ENCODE results near the gene XIRP1.

XIRP1 gene

GRCh38 chr3:39168156-39168780, 24.1 kb downstream of the XIRP1 start:
- Histone ChIP-seq H3K9me3 (ENCODE audit: control insufficient read depth in 5 of 5, low read length in 5 of 5) (no peaks in the 10 kb centered on the region), H3K27ac (ENCODE audit: low read depth, low read length) (no peak overlapping the region), H3K4me1 (ENCODE audit: control insufficient read depth in 5 of 5, insufficient read depth in 5 of 5, low read length in 5 of 5) (peaks cover 3 to 23% (median 16%) of the 10 kb centered on the region in 5 donors), H3K36me3 (ENCODE audit: control insufficient read depth in 5 of 5, insufficient read depth in 5 of 5, low read length in 5 of 5) (no peaks in the 10 kb centered on the region), H3K9ac (ENCODE audit: low read length in 5 of 5) (no peak overlapping the region), H3K27me3 (ENCODE audit: control insufficient read depth in 5 of 5, insufficient read depth in 4 of 5, low read length in 5 of 5) (no peaks in the 10 kb centered on the region), H3K4me3 (ENCODE audit: low read depth in 1 of 5, low read length in 5 of 5) (no peak overlapping the region)

GRCh38 chr3:39166932-39167532, 25.4 kb downstream of the XIRP1 start:
- Histone ChIP-seq H3K9ac (ENCODE audit: low read length in 5 of 5) (no peak overlapping the region), H3K9me3 (ENCODE audit: control insufficient read depth in 5 of 5, low read length in 5 of 5) (no peaks in the 10 kb centered on the region), H3K4me1 (ENCODE audit: control insufficient read depth in 5 of 5, insufficient read depth in 5 of 5, low read length in 5 of 5) (peaks cover 3 to 23% (median 16%) of the 10 kb centered on the region in 5 donors), H3K27ac (ENCODE audit: low read depth, low read length) (peak overlapping the region; percentile 73), H3K27me3 (ENCODE audit: control insufficient read depth in 5 of 5, insufficient read depth in 4 of 5, low read length in 5 of 5) (no peaks in the 10 kb centered on the region), H3K4me3 (ENCODE audit: low read depth in 1 of 5, low read length in 5 of 5) (no peak overlapping the region), H3K36me3 (ENCODE audit: control insufficient read depth in 5 of 5, insufficient read depth in 5 of 5, low read length in 5 of 5) (no peaks in the 10 kb centered on the region)

- Histone ChIP-seq H3K27ac (ENCODE audit: low read depth, low read length) (peak overlapping the region; percentile 73), H3K4me1 (ENCODE audit: control insufficient read depth in 5 of 5, insufficient read depth in 5 of 5, low read length in 5 of 5) (peaks cover 3 to 23% (median 16%) of the 10 kb centered on the region in 5 donors), H3K9ac (ENCODE audit: low read length in 5 of 5) (no peak overlapping the region), H3K27me3 (ENCODE audit: control insufficient read depth in 5 of 5, insufficient read depth in 4 of 5, low read length in 5 of 5) (no peaks in the 10 kb centered on the region), H3K36me3 (ENCODE audit: control insufficient read depth in 5 of 5, insufficient read depth in 5 of 5, low read length in 5 of 5) (no peaks in the 10 kb centered on the region), H3K9me3 (ENCODE audit: control insufficient read depth in 5 of 5, low read length in 5 of 5) (no peaks in the 10 kb centered on the region), H3K4me3 (ENCODE audit: low read depth in 1 of 5, low read length in 5 of 5) (no peak overlapping the region)
These were observed 26.2 kb downstream of the XIRP1 start for GRCh38 chr3:39166134-39166710.

GRCh38 chr3:39165518-39165917, 26.9 kb downstream of the XIRP1 start:
- no peak overlapping the region for H3K27ac ChIP-seq (ENCODE audit: low read depth, low read length)
- H3K4me3 ChIP-seq (ENCODE audit: low read depth in 1 of 5, low read length in 5 of 5), result no peak overlapping the region
- no peaks in the 10 kb centered on the region for H3K36me3 ChIP-seq (ENCODE audit: control insufficient read depth in 5 of 5, insufficient read depth in 5 of 5, low read length in 5 of 5)
- no peak overlapping the region for H3K9ac ChIP-seq (ENCODE audit: low read length in 5 of 5)
- H3K27me3 ChIP-seq (ENCODE audit: control insufficient read depth in 5 of 5, insufficient read depth in 4 of 5, low read length in 5 of 5), result no peaks in the 10 kb centered on the region
- H3K9me3 ChIP-seq (ENCODE audit: control insufficient read depth in 5 of 5, low read length in 5 of 5), result no peaks in the 10 kb centered on the region
- H3K4me1 ChIP-seq (ENCODE audit: control insufficient read depth in 5 of 5, insufficient read depth in 5 of 5, low read length in 5 of 5), result peaks cover 3 to 23% (median 16%) of the 10 kb centered on the region in 5 donors

GRCh38 chr3:39164414-39164813, 28.0 kb downstream of the XIRP1 start:
- H3K36me3 ChIP-seq (ENCODE audit: control insufficient read depth in 5 of 5, insufficient read depth in 5 of 5, low read length in 5 of 5), result no peaks in the 10 kb centered on the region
- no peak overlapping the region for H3K27ac ChIP-seq (ENCODE audit: low read depth, low read length)
- H3K27me3 ChIP-seq (ENCODE audit: control insufficient read depth in 5 of 5, insufficient read depth in 4 of 5, low read length in 5 of 5), result no peaks in the 10 kb centered on the region
- no peaks in the 10 kb centered on the region for H3K9me3 ChIP-seq (ENCODE audit: control insufficient read depth in 5 of 5, low read length in 5 of 5)
- no peak overlapping the region for H3K4me3 ChIP-seq (ENCODE audit: low read depth in 1 of 5, low read length in 5 of 5)
- peaks cover 9 to 28% (median 21%) of the 10 kb centered on the region in 5 donors for H3K4me1 ChIP-seq (ENCODE audit: control insufficient read depth in 5 of 5, insufficient read depth in 5 of 5, low read length in 5 of 5)
- H3K9ac ChIP-seq (ENCODE audit: low read length in 5 of 5), result no peak overlapping the region

GRCh38 chr3:39158148-39158715, 34.2 kb downstream of the XIRP1 start:
- Histone ChIP-seq H3K9me3 (ENCODE audit: control insufficient read depth in 5 of 5, low read length in 5 of 5) (no peaks in the 10 kb centered on the region), H3K27me3 (ENCODE audit: control insufficient read depth in 5 of 5, insufficient read depth in 4 of 5, low read length in 5 of 5) (no peaks in the 10 kb centered on the region), H3K27ac (ENCODE audit: low read depth, low read length) (peak overlapping the region; percentile 79), H3K9ac (ENCODE audit: low read length in 5 of 5) (no peak overlapping the region), H3K4me3 (ENCODE audit: low read depth in 1 of 5, low read length in 5 of 5) (no peak overlapping the region), H3K36me3 (ENCODE audit: control insufficient read depth in 5 of 5, insufficient read depth in 5 of 5, low read length in 5 of 5) (no peaks in the 10 kb centered on the region), H3K4me1 (ENCODE audit: control insufficient read depth in 5 of 5, insufficient read depth in 5 of 5, low read length in 5 of 5) (peaks cover 4 to 21% (median 16%) of the 10 kb centered on the region in 5 donors)

- H3K36me3 ChIP-seq (ENCODE audit: control insufficient read depth in 5 of 5, insufficient read depth in 5 of 5, low read length in 5 of 5), result no peaks in the 10 kb centered on the region
- no peaks in the 10 kb centered on the region for H3K9me3 ChIP-seq (ENCODE audit: control insufficient read depth in 5 of 5, low read length in 5 of 5)
- H3K4me3 ChIP-seq (ENCODE audit: low read depth in 1 of 5, low read length in 5 of 5), result no peak overlapping the region
These were observed 35.0 kb downstream of the XIRP1 start for GRCh38 chr3:39157359-39157758.

GRCh38 chr3:39156421-39156820, 36.0 kb downstream of the XIRP1 start:
- H3K9me3 ChIP-seq (ENCODE audit: control insufficient read depth in 5 of 5, low read length in 5 of 5), result no peaks in the 10 kb centered on the region
- H3K27ac ChIP-seq (ENCODE audit: low read depth, low read length), result no peak overlapping the region
- H3K9ac ChIP-seq (ENCODE audit: low read length in 5 of 5), result no peak overlapping the region
- H3K27me3 ChIP-seq (ENCODE audit: control insufficient read depth in 5 of 5, insufficient read depth in 4 of 5, low read length in 5 of 5), result no peaks in the 10 kb centered on the region
- no peaks in the 10 kb centered on the region for H3K36me3 ChIP-seq (ENCODE audit: control insufficient read depth in 5 of 5, insufficient read depth in 5 of 5, low read length in 5 of 5)
- peaks cover 8 to 35% (median 23%) of the 10 kb centered on the region in 5 donors for H3K4me1 ChIP-seq (ENCODE audit: control insufficient read depth in 5 of 5, insufficient read depth in 5 of 5, low read length in 5 of 5)
- H3K4me3 ChIP-seq (ENCODE audit: low read depth in 1 of 5, low read length in 5 of 5), result no peak overlapping the region

More at GRCh38 chr3:39157359-39157758, 35.0 kb downstream of the XIRP1 start:
- peaks cover 5 to 25% (median 16%) of the 10 kb centered on the region in 5 donors for H3K4me1 ChIP-seq (ENCODE audit: control insufficient read depth in 5 of 5, insufficient read depth in 5 of 5, low read length in 5 of 5)
- H3K9ac ChIP-seq (ENCODE audit: low read length in 5 of 5), result no peak overlapping the region
- H3K27me3 ChIP-seq (ENCODE audit: control insufficient read depth in 5 of 5, insufficient read depth in 4 of 5, low read length in 5 of 5), result no peaks in the 10 kb centered on the region
- H3K27ac ChIP-seq (ENCODE audit: low read depth, low read length), result peak overlapping the region; percentile 79

- Histone ChIP-seq H3K36me3 (ENCODE audit: control insufficient read depth in 5 of 5, insufficient read depth in 5 of 5, low read length in 5 of 5) (no peaks in the 10 kb centered on the region), H3K27ac (ENCODE audit: low read depth, low read length) (peak overlapping the region; percentile 80), H3K4me1 (ENCODE audit: control insufficient read depth in 5 of 5, insufficient read depth in 5 of 5, low read length in 5 of 5) (peaks cover 19 to 46% (median 34%) of the 10 kb centered on the region in 5 donors), H3K4me3 (ENCODE audit: low read depth in 1 of 5, low read length in 5 of 5) (peak overlapping the region in 1 of 5 donors; percentile 58), H3K9me3 (ENCODE audit: control insufficient read depth in 5 of 5, low read length in 5 of 5) (no peaks in the 10 kb centered on the region), H3K9ac (ENCODE audit: low read length in 5 of 5) (peak overlapping the region in 1 of 5 donors; percentile 7), H3K27me3 (ENCODE audit: control insufficient read depth in 5 of 5, insufficient read depth in 4 of 5, low read length in 5 of 5) (no peaks in the 10 kb centered on the region)
These were observed 37.9 kb downstream of the XIRP1 start for GRCh38 chr3:39154280-39155021.
